Activated T-cell treated with anti-CD3 and anti-CD28 coated beads for 1 hour (primary cell): ENCODE results near the gene PCDH9.
"Not testable (repeated sequence)": the region's sequence is repeated elsewhere in the genome, so short reads cannot be mapped to it uniquely, and the experiment has no call there.

Experiments used
- DNase-seq: peaks from one replicate; pipeline ENCODE4 v3.0.0-alpha.2; 2020; ENCODE audit warnings: low read depth

The PCDH9 gene

GRCh38 chr13:66266348-66266747, 963.8 kb downstream of the PCDH9 start:
- no peak for DNase-seq

GRCh38 chr13:66265371-66265770, 964.8 kb downstream of the PCDH9 start:
- DNase-seq, result no peak

DNA sequence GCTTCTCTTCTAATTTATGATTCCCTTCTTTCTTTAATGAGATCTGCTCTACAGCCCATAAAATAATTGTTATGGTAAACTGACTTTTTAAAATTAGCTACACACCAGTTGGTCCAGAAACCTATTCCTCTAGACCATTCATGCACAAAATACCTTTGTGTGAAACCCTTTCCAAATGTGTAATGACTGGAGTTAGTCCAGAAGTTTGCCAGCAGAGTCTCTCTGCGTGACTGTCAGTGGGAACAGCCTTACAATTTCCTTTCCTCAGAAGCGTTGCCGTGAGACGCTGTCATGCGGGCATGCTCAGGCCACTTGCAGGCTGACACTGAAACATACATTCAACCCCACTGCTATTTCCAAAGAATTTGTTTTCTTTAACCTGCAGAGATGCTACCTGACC, 965.2 kb downstream of the PCDH9 start:
- DNase-seq, result no peak

DNA sequence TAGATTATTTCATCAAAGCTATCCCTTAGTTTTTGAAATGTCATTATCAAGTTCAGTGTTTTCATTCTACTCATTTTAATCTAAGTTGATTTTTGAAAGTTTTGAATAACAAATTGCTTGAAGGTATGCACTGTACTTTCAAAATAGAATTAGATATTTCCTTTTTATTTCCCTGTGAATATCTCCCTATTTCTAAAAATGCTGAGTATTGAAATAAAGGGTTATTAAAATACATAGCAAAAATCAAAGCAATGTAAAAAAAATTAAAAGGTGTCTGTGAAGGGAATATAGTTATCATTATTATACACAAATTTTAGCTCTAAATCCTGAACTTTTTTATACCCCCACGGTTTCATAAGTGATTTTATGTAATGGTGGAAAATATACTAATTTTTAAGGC, 967.8 kb downstream of the PCDH9 start:
- DNase-seq, result no peak

- DNase-seq, result not testable (repeated sequence)
These were observed 970.7 kb downstream of the PCDH9 start for GRCh38 chr13:66259426-66259825.
